Mammary epithelial cell (primary cell): Measurements from ENCODE around the gene SPARC.

Experiments
- CTCF ChIP-seq, 2 donors: IDR thresholded peaks in 1 of 2; conservative IDR thresholded peaks in 1 of 2; 2 replicates each; pipeline ENCODE4 v1.5.1; 2011 to 2012; ENCODE audit warnings: inconsistent platforms in 2 of 2, low read length in 2 of 2, mild to moderate bottlenecking in 2 of 2, control low read depth in 1 of 2, low read depth in 1 of 2; ENCODE audit not compliant: insufficient read depth in 1 of 2; ENCODE audit errors: extremely low read depth in 1 of 2
- EZH2 ChIP-seq: IDR thresholded peaks from 2 replicates; pipeline ENCODE4 v1.6.1; 2012; ENCODE audit warnings: low read length, inconsistent platforms, borderline replicate concordance

- TF ChIP-seq CTCF (conservative IDR thresholded peaks at IDR 0.05 in 1 of 2, IDR thresholded peaks at IDR 0.05 in 1 of 2; ENCODE audit: extremely low read depth in 1 of 2, insufficient read depth in 1 of 2, low read depth in 1 of 2, low read length in 2 of 2) (no peak), EZH2 (no peak)
These were observed 49.0 kb downstream of the SPARC start for GRCh38 chr5:151637676-151638075.
